ENCODE data around the gene GP1BB. TPM values are rescaled to one million over a fixed set of nuclear protein-coding genes. Genes with fewer than 3 reads are reported as not detected.

GP1BB gene
- total RNA-seq, 1 donor from 2014 or later = 2.4 TPM

GRCh38 chr22:19700790-19701419 is 22.4 kb upstream of the GP1BB start:
- no peak for DNase-seq (ENCODE audit: extremely low spot score, unreplicated experiment)
- no peaks in the 10 kb centered on the region for H3K27me3 Mint-ChIP-seq
- H3K36me3 Mint-ChIP-seq = no peaks in the 10 kb centered on the region
- no peak overlapping the region for H3K4me3 Mint-ChIP-seq
- H3K4me1 Mint-ChIP-seq (ENCODE audit: unreplicated experiment) = no peaks in the 10 kb centered on the region
- TF ChIP-seq CTCF (conservative IDR thresholded peaks at IDR 0.05) = no peak
- no peaks in the 10 kb centered on the region for H3K9me3 Mint-ChIP-seq
- H3K27ac Mint-ChIP-seq = no peak overlapping the region

DNA sequence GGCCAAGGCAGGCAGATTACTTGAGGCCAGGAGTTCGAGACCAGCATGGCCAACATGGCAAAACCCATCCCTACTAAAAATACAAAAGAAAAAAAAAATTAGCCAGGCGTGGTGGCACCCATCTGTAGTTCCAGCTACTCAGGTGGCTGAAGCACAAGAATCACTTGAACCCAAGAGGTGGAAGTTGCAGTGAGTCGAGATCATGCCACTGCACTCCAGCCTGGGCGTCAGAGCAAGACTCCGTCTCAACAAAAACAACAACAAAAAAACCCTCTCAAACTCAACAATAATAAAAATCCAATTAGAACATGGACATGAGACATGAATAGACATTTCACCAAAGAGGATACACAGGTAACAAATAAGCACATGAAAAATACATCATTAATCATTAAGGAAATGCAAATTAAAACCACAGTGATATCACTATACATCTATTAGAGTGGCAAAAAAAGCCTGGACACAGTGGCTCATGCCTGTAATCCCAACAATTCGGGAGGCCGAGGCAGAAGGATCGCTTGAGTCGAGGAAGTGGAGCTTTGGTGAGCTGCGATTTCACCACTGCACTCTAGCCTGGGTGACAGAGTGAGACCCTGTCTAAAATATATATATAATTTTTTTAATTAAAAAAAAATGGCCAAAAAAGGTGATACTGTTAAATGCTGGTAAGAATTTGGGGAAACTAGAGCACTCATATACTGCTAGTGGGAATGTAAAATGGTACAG is 21.8 kb upstream of the GP1BB start:
- Mint-ChIP-seq H3K27ac (no peak overlapping the region), H3K36me3 (no peaks in the 10 kb centered on the region), H3K4me3 (no peak overlapping the region), H3K9me3 (no peaks in the 10 kb centered on the region), H3K4me1 (ENCODE audit: unreplicated experiment) (no peaks in the 10 kb centered on the region), H3K27me3 (no peaks in the 10 kb centered on the region)
- no peak for DNase-seq (ENCODE audit: extremely low spot score, unreplicated experiment)
- TF ChIP-seq CTCF (conservative IDR thresholded peaks at IDR 0.05) = no peak

- H3K27ac Mint-ChIP-seq = no peak overlapping the region
- H3K27me3 Mint-ChIP-seq = peaks cover under 1% of the 10 kb centered on the region
- H3K4me1 Mint-ChIP-seq (ENCODE audit: unreplicated experiment) = no peaks in the 10 kb centered on the region
- no peak for DNase-seq (ENCODE audit: extremely low spot score, unreplicated experiment)
- no peaks in the 10 kb centered on the region for H3K36me3 Mint-ChIP-seq
- TF ChIP-seq CTCF (conservative IDR thresholded peaks at IDR 0.05) = no peak
- no peaks in the 10 kb centered on the region for H3K9me3 Mint-ChIP-seq
- H3K4me3 Mint-ChIP-seq = no peak overlapping the region
Observed at GRCh38 chr22:19703869-19704268, 19.5 kb upstream of the GP1BB start.

- DNase-seq (ENCODE audit: extremely low spot score, unreplicated experiment) = no peak
- no peak overlapping the region for H3K4me3 Mint-ChIP-seq
- peaks cover 2% of the 10 kb centered on the region for H3K27me3 Mint-ChIP-seq
- no peak for TF ChIP-seq CTCF (conservative IDR thresholded peaks at IDR 0.05)
- H3K9me3 Mint-ChIP-seq = no peaks in the 10 kb centered on the region
- no peaks in the 10 kb centered on the region for H3K36me3 Mint-ChIP-seq
- no peaks in the 10 kb centered on the region for H3K4me1 Mint-ChIP-seq (ENCODE audit: unreplicated experiment)
- no peak overlapping the region for H3K27ac Mint-ChIP-seq
Observed at GRCh38 chr22:19704355-19705015, 18.9 kb upstream of the GP1BB start.

DNA sequence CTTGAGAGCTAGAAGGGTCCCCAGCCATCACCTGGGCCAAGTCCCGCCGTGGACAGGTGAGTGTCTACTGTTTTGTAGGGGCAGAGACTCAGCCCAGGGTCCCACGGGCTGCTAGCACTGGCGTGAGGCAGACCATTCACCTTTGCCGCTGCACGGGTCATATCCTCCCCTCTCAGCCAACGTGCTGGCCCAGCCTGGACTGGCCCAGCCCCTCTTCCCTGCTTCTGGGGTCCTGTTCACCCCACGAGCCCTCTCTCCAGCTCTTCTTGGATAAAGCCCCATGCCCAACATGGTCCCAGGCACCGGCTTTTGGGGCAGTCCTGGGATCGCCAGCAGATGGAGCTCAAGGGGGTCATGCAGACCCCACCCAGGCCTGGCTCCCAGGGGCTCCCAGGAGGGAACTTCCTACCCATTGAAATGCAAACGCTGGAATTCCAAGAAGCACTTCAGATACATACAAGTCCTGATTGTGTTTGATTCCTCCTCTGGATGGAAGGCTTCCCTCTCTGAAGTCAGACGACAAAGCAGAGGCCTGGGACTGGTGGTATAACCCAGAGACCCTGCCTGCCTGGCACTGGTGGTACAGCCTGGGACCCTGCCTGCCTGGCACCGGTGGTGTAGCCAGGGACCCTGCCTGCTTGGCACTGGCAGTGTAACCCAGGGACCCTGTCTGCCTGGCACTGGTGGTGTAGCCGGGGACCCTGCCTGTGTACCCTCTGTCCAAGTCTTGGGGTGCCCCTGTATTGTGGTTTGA is 18.0 kb upstream of the GP1BB start:
- Mint-ChIP-seq H3K36me3 (no peaks in the 10 kb centered on the region), H3K4me1 (ENCODE audit: unreplicated experiment) (no peaks in the 10 kb centered on the region), H3K27ac (no peak overlapping the region), H3K9me3 (no peaks in the 10 kb centered on the region), H3K4me3 (no peak overlapping the region), H3K27me3 (peaks cover 2% of the 10 kb centered on the region)
- DNase-seq (ENCODE audit: extremely low spot score, unreplicated experiment) = peak; percentile 66
- no peak for TF ChIP-seq CTCF (conservative IDR thresholded peaks at IDR 0.05)

All from type B pancreatic cell (in vitro differentiated cells).